Mesothelial cell of epicardium (in vitro differentiated cells): ENCODE results near the gene EXOC6. TPM values are rescaled to one million over a fixed set of nuclear protein-coding genes. Genes with fewer than 3 reads are reported as not detected.

Experiments used
- DNase-seq, 2 experiments: peaks; one replicate each; pipeline ENCODE4 v3.0.0; 2021; ENCODE audit warnings: low spot score in 2 of 2; ENCODE audit not compliant: unreplicated experiment in 2 of 2
- H3K27ac Mint-ChIP-seq: 2 replicates; pipeline ENCODE4 v1.8.0; 2021; ENCODE audit warnings: mixed read lengths
- H3K27me3 Mint-ChIP-seq: 2 replicates; pipeline ENCODE4 v1.8.0; 2021; ENCODE audit warnings: low read depth, mixed read lengths
- H3K36me3 Mint-ChIP-seq: 2 replicates; pipeline ENCODE4 v1.8.0; 2021; ENCODE audit warnings: mixed read lengths
- H3K4me1 Mint-ChIP-seq: 2 replicates; pipeline ENCODE4 v1.8.0; 2021; ENCODE audit warnings: mixed read lengths
- H3K4me3 Mint-ChIP-seq: 2 replicates; pipeline ENCODE4 v1.8.0; 2021; ENCODE audit warnings: mild to moderate bottlenecking, moderate library complexity, mixed read lengths
- H3K9me3 Mint-ChIP-seq: 2 replicates; pipeline ENCODE4 v1.8.0; 2021; ENCODE audit warnings: mixed read lengths
- total RNA-seq: library from RNA; stranded (reverse); gene quantifications from 3 replicates; pipeline ENCODE4 v1.2.1, GENCODE V29; 2021
- TF ChIP-seq, protein P1 (sequence below): fragments of 200-600 bp; sonication (generic); IDR thresholded peaks from one replicate; pipeline ENCODE4 v1.5.0; 2021; ENCODE audit warnings: antibody characterized with exemption; ENCODE audit not compliant: unreplicated experiment

EXOC6 gene
- total RNA-seq, 1 donor from 2014 or later, result 11.6 TPM

DNA sequence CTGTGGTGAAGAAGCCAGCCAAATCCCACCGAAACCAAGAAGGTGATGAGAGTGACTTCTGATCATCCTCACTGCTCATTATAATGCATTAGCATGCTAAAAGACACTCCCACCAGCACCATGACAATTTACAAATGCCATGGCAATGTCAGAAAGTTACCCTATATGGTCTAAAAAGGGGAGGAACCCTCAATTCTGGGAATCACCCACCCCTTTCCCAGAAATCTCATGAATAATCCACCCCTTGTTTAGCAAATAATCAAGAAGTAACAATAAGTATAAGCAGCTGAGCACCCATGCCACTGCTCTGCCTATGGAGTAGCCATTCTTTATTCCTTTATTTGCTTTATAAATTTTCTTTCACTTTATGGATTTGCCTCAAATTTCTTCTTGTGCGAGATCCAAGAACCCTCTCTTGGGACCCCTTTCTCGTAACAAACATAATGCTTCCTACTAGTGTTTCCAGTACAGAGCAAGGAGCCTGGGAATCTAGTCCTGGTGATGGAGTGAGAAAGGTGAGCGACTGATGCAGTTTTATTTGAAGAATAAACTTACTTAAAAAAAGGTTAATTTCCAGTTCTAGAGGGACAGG is 18.4 kb upstream of the EXOC6 start:
- H3K27ac Mint-ChIP-seq, result no peak overlapping the region
- no peak overlapping the region for H3K4me3 Mint-ChIP-seq
- no peaks in the 10 kb centered on the region for H3K9me3 Mint-ChIP-seq
- no peaks in the 10 kb centered on the region for H3K36me3 Mint-ChIP-seq
- TF ChIP-seq, protein P1, sequence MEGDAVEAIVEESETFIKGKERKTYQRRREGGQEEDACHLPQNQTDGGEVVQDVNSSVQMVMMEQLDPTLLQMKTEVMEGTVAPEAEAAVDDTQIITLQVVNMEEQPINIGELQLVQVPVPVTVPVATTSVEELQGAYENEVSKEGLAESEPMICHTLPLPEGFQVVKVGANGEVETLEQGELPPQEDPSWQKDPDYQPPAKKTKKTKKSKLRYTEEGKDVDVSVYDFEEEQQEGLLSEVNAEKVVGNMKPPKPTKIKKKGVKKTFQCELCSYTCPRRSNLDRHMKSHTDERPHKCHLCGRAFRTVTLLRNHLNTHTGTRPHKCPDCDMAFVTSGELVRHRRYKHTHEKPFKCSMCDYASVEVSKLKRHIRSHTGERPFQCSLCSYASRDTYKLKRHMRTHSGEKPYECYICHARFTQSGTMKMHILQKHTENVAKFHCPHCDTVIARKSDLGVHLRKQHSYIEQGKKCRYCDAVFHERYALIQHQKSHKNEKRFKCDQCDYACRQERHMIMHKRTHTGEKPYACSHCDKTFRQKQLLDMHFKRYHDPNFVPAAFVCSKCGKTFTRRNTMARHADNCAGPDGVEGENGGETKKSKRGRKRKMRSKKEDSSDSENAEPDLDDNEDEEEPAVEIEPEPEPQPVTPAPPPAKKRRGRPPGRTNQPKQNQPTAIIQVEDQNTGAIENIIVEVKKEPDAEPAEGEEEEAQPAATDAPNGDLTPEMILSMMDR, result no peak
- H3K27me3 Mint-ChIP-seq, result no peaks in the 10 kb centered on the region
- no peak for DNase-seq
- H3K4me1 Mint-ChIP-seq, result no peaks in the 10 kb centered on the region

DNA sequence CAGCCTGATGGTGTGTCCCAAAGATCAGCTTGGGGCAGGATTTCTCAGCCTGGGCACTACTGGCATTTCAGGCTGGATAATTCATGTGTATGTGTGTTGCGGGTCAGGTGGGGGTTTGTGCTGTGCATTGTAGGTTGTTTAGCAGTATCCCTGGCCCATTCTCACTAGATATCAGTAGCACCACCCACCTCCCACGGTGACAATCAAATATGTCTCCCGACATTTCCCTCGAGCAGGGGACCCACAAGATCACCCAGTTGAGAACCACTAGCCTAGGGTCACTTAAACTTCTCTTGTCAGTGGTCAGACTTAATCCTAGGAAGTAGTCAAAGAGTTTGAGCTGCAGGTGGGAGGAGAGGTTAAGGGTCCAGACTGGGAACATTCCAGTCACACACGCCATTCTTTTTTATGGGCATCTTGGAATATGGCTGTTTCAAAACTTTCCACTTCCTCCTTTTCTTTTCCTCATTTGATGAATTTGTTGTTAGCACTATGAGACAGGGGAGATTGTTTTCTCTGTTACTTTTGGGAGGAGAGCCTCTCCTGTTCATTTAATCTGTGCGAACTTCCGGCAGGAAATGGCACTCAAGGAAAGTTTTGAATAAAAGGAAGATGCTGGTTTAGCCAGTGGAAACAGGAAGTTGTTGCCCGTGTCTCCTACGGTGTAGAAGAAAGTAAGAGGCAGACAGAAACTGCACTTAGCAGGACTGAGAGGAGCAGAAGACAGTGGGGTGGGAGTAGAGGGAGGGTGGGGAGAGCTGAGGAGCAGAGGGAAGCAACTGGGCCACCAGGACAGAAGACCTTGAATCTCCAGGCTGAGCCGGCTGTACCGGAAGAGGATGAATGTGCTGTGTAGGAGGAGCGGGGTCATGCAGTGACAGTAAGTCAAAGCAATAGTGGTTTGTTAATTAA is 17.6 kb upstream of the EXOC6 start:
- Mint-ChIP-seq H3K27me3 (no peaks in the 10 kb centered on the region), H3K4me3 (no peak overlapping the region), H3K4me1 (no peaks in the 10 kb centered on the region), H3K9me3 (no peaks in the 10 kb centered on the region), H3K36me3 (no peaks in the 10 kb centered on the region), H3K27ac (no peak overlapping the region)
- no peak for DNase-seq
- TF ChIP-seq, protein P1, result no peak

DNA sequence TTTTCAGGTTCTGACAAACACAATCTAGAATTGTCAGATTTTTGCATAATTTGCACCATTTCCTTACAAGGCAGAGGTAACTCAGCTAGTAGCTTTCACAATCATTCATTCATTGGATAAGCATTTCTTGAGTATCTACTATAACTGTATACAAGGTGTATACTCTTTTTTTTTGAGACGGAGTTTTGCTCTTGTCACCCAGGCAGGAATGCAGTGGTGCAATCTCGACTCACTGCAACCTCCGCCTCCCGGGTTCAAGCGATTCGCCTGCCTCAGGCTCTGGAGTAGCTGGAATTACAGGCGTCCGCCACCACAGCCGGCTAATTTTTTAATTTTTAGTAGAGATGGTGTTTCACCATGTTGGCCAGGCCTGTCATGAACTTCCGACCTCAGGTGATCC is 16.2 kb upstream of the EXOC6 start:
- no peaks in the 10 kb centered on the region for H3K4me1 Mint-ChIP-seq
- H3K27me3 Mint-ChIP-seq, result no peaks in the 10 kb centered on the region
- H3K4me3 Mint-ChIP-seq, result no peak overlapping the region
- no peaks in the 10 kb centered on the region for H3K9me3 Mint-ChIP-seq
- no peak for DNase-seq
- H3K36me3 Mint-ChIP-seq, result no peaks in the 10 kb centered on the region
- H3K27ac Mint-ChIP-seq, result no peak overlapping the region
- TF ChIP-seq, protein P1, result no peak

DNA sequence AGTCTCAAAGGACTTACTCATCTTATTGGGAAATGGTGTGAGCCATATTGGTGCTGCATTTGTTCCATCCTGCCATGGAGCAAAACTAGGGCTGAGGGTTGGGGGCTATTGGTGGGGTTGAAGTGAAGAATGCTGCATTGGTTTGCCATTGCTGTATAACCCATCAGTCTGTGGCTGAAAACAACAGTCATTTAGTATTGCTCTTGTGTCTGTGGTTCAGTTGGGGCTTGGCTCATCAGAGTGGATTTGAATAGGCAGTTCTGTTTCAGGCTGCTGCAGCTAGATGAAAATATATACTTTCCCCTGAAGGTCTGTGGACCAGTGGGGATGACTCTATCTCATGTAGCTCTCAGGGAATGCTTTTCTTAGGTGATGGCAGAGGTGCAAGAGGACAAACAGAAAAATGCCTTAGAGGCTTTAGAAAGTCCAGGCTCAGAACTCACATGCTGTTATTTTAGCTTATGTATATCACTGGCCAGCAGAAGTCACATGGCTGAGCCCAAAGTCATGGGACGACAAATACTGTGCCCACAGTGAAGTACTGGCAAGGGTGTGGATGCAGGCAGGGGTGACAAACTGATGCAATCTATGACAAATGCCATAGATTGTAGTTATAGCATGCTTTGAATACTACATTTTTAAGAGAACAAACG is 15.2 kb upstream of the EXOC6 start:
- Mint-ChIP-seq H3K4me1 (no peaks in the 10 kb centered on the region), H3K36me3 (no peaks in the 10 kb centered on the region), H3K27me3 (no peaks in the 10 kb centered on the region), H3K27ac (no peak overlapping the region), H3K9me3 (no peaks in the 10 kb centered on the region), H3K4me3 (no peak overlapping the region)
- no peak for DNase-seq
- TF ChIP-seq, protein P1, result no peak

DNA sequence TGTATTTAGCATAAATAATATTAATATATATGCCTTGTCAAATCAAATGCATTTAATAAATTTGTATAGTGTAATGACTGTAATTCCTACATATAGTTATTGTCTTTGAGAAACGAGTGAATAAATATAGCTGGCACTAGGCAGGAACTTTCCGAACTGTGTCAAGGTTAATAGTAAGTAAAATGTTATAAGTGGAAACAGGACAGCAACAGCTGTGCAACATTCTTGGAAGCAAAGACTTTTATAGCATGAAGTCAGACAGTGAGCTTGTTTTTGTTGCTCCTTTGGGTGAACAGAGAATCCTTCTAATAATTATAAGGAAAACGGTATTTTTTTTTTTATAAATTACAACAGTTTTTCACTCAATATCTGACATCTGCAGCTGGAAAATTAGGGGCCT is 14.0 kb upstream of the EXOC6 start:
- Mint-ChIP-seq H3K27me3 (no peaks in the 10 kb centered on the region), H3K4me3 (no peak overlapping the region), H3K27ac (no peak overlapping the region), H3K36me3 (no peaks in the 10 kb centered on the region), H3K4me1 (peaks cover 3% of the 10 kb centered on the region), H3K9me3 (no peaks in the 10 kb centered on the region)
- TF ChIP-seq, protein P1, result no peak
- DNase-seq, result no peak
